ENCODE results near the gene PRKCA. TPM values are rescaled to one million over a fixed set of nuclear protein-coding genes. Genes with fewer than 3 reads are reported as not detected.
"Not testable (repeated sequence)": the region's sequence is repeated elsewhere in the genome, so short reads cannot be mapped to it uniquely, and the experiment has no call there.

Gene PRKCA
- total RNA-seq, 1 donor from 2014 or later: 4.7 TPM

DNA sequence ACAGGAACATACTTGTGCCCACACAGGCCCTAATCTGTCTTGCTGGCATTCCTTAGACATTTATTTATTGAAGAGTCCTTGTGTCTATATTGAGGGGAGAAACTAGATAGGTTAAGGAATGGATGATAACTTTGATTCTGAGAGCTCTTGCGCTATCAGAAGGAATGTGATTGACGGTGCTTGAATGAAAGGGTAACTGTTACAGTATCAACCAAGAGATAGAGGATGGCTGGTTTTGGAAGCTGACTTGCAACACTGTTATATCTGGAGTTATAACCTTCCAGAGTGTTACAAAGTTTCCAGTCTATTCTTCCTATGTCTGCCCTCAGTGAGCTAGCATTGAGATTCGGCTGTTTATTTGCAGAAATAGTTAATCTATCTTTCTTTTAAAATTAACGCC lies 36.5 kb downstream of the PRKCA start:
- no peak for FAIRE-seq
- H3K4me3 ChIP-seq (ENCODE audit: low read depth, low read length): no peak overlapping the region
- no peak for DNase-seq (ENCODE audit: low read depth)
- H3K36me3 ChIP-seq (ENCODE audit: control insufficient read depth, insufficient read depth, low read length): no peaks in the 10 kb centered on the region
- no peaks in the 10 kb centered on the region for H3K27me3 ChIP-seq (ENCODE audit: control insufficient read depth, insufficient read depth, low read length)
- TF ChIP-seq, protein P1, sequence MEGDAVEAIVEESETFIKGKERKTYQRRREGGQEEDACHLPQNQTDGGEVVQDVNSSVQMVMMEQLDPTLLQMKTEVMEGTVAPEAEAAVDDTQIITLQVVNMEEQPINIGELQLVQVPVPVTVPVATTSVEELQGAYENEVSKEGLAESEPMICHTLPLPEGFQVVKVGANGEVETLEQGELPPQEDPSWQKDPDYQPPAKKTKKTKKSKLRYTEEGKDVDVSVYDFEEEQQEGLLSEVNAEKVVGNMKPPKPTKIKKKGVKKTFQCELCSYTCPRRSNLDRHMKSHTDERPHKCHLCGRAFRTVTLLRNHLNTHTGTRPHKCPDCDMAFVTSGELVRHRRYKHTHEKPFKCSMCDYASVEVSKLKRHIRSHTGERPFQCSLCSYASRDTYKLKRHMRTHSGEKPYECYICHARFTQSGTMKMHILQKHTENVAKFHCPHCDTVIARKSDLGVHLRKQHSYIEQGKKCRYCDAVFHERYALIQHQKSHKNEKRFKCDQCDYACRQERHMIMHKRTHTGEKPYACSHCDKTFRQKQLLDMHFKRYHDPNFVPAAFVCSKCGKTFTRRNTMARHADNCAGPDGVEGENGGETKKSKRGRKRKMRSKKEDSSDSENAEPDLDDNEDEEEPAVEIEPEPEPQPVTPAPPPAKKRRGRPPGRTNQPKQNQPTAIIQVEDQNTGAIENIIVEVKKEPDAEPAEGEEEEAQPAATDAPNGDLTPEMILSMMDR (IDR thresholded peaks at IDR 0.05; ENCODE audit: insufficient read depth, low read length, severe bottlenecking): no peak

DNA sequence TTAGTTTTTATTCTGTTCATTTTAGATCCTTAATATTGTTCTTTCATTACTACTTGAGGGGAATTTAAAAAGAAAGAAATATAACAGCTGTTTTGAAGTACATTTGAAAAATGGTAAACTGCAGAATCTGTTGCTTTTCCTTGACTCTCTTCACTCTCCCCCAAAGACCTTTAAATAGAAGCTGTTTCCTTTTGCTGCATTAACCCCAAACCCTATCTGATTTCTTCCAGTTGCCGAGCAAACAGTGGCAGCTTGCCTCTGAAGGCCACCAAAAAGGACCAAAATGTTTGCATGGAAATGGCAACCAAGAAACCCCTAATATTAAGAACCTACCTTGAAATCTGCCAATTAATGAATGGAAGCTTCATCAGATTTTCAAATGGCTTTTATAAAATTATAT lies 37.1 kb downstream of the PRKCA start:
- FAIRE-seq (no peak), DNase-seq (ENCODE audit: low read depth) (no peak)
- Histone ChIP-seq H3K27me3 (ENCODE audit: control insufficient read depth, insufficient read depth, low read length) (no peaks in the 10 kb centered on the region), H3K36me3 (ENCODE audit: control insufficient read depth, insufficient read depth, low read length) (no peaks in the 10 kb centered on the region), H3K4me3 (ENCODE audit: low read depth, low read length) (no peak overlapping the region)
- TF ChIP-seq, protein P1 (IDR thresholded peaks at IDR 0.05; ENCODE audit: insufficient read depth, low read length, severe bottlenecking): no peak

DNA sequence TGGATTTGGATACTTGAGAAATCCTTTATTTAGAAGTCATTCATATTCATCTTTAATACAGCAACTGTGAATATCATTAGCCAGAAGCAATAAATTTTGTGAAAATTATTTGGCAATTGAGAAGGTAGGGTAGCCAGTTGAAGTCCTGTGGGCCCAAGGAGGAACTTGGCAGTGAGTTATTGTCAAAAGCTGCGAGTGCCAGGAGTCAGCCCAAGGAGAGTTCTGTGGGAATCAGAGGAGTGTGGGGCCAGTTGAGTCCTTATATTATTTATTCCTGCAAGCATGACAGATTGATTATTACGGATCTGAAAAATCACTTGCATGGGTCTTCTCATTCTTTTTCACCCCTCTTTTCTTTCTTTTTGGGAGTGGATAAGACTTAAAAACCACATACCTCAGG lies 38.3 kb downstream of the PRKCA start:
- FAIRE-seq (no peak), DNase-seq (ENCODE audit: low read depth) (no peak)
- H3K4me3 ChIP-seq (ENCODE audit: low read depth, low read length): no peak overlapping the region
- H3K36me3 ChIP-seq (ENCODE audit: control insufficient read depth, insufficient read depth, low read length): no peaks in the 10 kb centered on the region
- TF ChIP-seq, protein P1 (IDR thresholded peaks at IDR 0.05; ENCODE audit: insufficient read depth, low read length, severe bottlenecking): no peak
- no peaks in the 10 kb centered on the region for H3K27me3 ChIP-seq (ENCODE audit: control insufficient read depth, insufficient read depth, low read length)

DNA sequence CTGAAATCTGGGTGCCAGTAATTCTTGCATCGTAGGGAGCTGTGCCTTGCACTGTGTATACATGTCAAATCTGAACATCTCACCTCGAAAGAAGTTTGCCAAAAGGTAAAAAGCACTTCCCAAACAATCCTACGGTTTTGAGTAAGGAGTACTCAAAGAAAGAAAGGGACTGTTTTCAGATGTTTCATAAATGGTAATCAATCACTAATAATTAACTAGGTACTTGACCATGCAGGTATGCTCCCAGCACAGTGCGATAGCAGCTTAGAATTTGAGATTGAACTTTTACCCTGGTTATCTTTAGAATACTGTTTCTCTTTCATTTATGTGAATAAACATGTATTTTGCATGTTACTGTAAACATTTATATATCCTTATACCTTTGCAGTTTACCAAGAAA lies 39.0 kb downstream of the PRKCA start:
- TF ChIP-seq, protein P1 (IDR thresholded peaks at IDR 0.05; ENCODE audit: insufficient read depth, low read length, severe bottlenecking): no peak
- FAIRE-seq (no peak), DNase-seq (ENCODE audit: low read depth) (no peak)
- H3K27me3 ChIP-seq (ENCODE audit: control insufficient read depth, insufficient read depth, low read length): no peaks in the 10 kb centered on the region
- no peaks in the 10 kb centered on the region for H3K36me3 ChIP-seq (ENCODE audit: control insufficient read depth, insufficient read depth, low read length)
- no peak overlapping the region for H3K4me3 ChIP-seq (ENCODE audit: low read depth, low read length)

DNA sequence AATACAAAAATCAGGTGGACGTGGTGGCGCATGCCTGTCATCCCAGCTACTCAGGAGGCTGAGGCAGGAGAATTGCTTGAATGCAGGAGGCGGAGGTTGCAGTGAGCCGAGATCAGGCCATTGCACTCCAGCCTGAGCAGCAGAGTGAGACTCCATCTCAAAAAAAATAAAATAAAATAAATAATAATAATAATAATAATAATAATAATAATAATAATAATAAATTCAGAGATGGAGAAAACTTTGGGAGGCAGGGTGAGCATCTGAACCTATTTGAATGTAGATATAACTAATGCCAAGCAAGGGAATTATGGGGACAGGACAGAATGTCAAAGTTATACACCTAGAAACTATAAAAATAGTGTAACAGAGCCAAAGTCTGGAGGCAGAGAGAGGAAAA lies 39.9 kb downstream of the PRKCA start:
- not testable (repeated sequence) for H3K36me3 ChIP-seq (ENCODE audit: control insufficient read depth, insufficient read depth, low read length); H3K27me3 ChIP-seq (ENCODE audit: control insufficient read depth, insufficient read depth, low read length); H3K4me3 ChIP-seq (ENCODE audit: low read depth, low read length); DNase-seq (ENCODE audit: low read depth); FAIRE-seq

DNA sequence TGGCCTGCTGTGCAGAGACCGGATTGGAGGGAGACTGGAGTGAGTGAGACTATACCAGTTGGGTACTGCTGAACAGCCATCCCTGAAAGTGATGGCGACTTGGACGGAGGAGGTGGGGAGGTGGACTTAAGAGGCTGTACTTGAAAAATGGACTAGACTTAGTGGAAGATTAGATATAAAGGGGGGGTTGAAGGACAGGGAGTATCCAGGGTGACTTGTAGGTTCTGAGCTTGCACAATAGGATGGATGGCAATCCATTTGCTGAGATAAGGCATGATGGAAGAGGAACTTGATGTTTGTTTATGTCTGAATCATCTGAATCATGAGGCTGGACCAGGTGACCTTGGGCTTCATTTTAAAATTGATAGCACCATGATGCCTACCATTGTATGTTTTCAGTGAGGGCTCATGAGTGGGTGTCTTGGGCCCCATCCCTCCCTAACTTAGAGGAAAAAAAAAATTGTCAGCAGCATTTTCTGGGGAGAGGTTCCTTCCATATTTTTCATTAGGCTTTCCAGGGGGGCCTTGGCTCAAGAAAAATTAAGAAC lies 41.2 kb downstream of the PRKCA start:
- FAIRE-seq (no peak), DNase-seq (ENCODE audit: low read depth) (peak; percentile 61)
- H3K36me3 ChIP-seq (ENCODE audit: control insufficient read depth, insufficient read depth, low read length): no peaks in the 10 kb centered on the region
- H3K27me3 ChIP-seq (ENCODE audit: control insufficient read depth, insufficient read depth, low read length): no peaks in the 10 kb centered on the region
- no peak overlapping the region for H3K4me3 ChIP-seq (ENCODE audit: low read depth, low read length)
- TF ChIP-seq, protein P1 (IDR thresholded peaks at IDR 0.05; ENCODE audit: insufficient read depth, low read length, severe bottlenecking): no peak
